ENCODE results near the gene MSRB3. TPM values are rescaled to one million over a fixed set of nuclear protein-coding genes. Genes with fewer than 3 reads are reported as not detected.
A peak's percentile ranks its signal among the peaks of the same experiment; 100 is the strongest.

MSRB3 gene
- total and polyA plus RNA-seq, 2 experiments from 2014 or later = 0.95 to 1.7 TPM

GRCh38 chr12:65511134-65511834, 232.8 kb downstream of the MSRB3 start:
- H3K4me2 ChIP-seq = peak overlapping the region; percentile 56
- H3K4me3 ChIP-seq = peak overlapping the region; percentile 8; the same call in 1 of the 2 replicates
- H4K20me1 ChIP-seq (replicated peaks; ENCODE audit: insufficient read depth) = no peaks in the 10 kb centered on the region
- peaks cover 8% of the 10 kb centered on the region; the same call in 1 of the 2 replicates for H3K4me1 ChIP-seq (ENCODE audit: insufficient read depth)
- H3F3A ChIP-seq (replicated peaks; ENCODE audit: low read depth) = no peaks in the 10 kb centered on the region; the same call in 1 of the 2 replicates
- no peaks in the 10 kb centered on the region for H3K27me3 ChIP-seq (ENCODE audit: insufficient read depth)
- H3K79me2 ChIP-seq (replicated peaks; ENCODE audit: insufficient read depth) = no peaks in the 10 kb centered on the region
- H3K4me1 Mint-ChIP-seq = peaks cover 19% of the 10 kb centered on the region
- no peak overlapping the region for H3K27ac Mint-ChIP-seq
- H3K27me3 Mint-ChIP-seq (ENCODE audit: insufficient read depth, low read depth, poor library complexity) = peaks cover 8% of the 10 kb centered on the region
- ATAC-seq (no peak), DNase-seq (ENCODE audit: low spot score) (no peak)
- TF ChIP-seq POLR2AphosphoS5 (IDR thresholded peaks at IDR 0.05; ENCODE audit: low read depth) = no peak
- TF ChIP-seq, protein P1, sequence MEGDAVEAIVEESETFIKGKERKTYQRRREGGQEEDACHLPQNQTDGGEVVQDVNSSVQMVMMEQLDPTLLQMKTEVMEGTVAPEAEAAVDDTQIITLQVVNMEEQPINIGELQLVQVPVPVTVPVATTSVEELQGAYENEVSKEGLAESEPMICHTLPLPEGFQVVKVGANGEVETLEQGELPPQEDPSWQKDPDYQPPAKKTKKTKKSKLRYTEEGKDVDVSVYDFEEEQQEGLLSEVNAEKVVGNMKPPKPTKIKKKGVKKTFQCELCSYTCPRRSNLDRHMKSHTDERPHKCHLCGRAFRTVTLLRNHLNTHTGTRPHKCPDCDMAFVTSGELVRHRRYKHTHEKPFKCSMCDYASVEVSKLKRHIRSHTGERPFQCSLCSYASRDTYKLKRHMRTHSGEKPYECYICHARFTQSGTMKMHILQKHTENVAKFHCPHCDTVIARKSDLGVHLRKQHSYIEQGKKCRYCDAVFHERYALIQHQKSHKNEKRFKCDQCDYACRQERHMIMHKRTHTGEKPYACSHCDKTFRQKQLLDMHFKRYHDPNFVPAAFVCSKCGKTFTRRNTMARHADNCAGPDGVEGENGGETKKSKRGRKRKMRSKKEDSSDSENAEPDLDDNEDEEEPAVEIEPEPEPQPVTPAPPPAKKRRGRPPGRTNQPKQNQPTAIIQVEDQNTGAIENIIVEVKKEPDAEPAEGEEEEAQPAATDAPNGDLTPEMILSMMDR (conservative IDR thresholded peaks at IDR 0.05; ENCODE audit: low read depth in 2 of 2) = no peak
- no peak for TF ChIP-seq STAT1 (IDR thresholded peaks at IDR 0.05; ENCODE audit: unreplicated experiment)
- H3K9me3 Mint-ChIP-seq = no peaks in the 10 kb centered on the region
- peak overlapping the region; percentile 56 for H3K4me3 Mint-ChIP-seq
- no peaks in the 10 kb centered on the region for H3K36me3 Mint-ChIP-seq (ENCODE audit: low read depth)
- no peaks in the 10 kb centered on the region for H3K36me3 ChIP-seq (ENCODE audit: insufficient read depth)
- H2AFZ ChIP-seq = peak overlapping the region; percentile 72
- H3K27ac ChIP-seq (ENCODE audit: low read depth) = no peak overlapping the region
- H3K9me2 ChIP-seq (ENCODE audit: insufficient read depth) = 0 out of 2 replicates have a peak, but pooled peaks cover 7% of the 10 kb centered on the region

DNA sequence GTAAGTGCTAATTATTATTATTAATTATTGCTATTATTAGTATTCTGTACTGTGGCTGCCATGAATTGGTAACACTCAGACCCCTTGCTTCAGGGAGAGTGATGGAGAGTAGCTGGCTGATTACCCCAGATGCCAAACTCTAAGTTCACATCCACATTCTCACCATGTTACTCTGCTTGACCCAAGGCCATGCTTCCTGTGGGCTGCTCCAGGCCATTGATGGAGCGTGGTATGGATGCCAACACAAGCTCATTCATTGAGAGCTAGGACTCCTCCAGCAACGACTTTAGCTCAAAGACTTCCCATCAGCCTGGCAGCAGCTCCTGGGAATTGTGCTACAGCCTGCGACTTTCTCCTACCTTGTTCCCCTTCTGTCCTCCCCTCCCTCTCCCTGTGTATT, 233.4 kb downstream of the MSRB3 start:
- H3K4me1 Mint-ChIP-seq = peaks cover 19% of the 10 kb centered on the region
- Histone ChIP-seq H3K9me2 (ENCODE audit: insufficient read depth) (0 out of 2 replicates have a peak, but pooled peaks cover 7% of the 10 kb centered on the region), H2AFZ (no peak overlapping the region; the same call in 1 of the 2 replicates), H3F3A (replicated peaks; ENCODE audit: low read depth) (no peaks in the 10 kb centered on the region; the same call in 1 of the 2 replicates), H3K4me3 (no peak overlapping the region), H4K20me1 (replicated peaks; ENCODE audit: insufficient read depth) (no peaks in the 10 kb centered on the region), H3K79me2 (replicated peaks; ENCODE audit: insufficient read depth) (no peaks in the 10 kb centered on the region), H3K36me3 (ENCODE audit: insufficient read depth) (no peaks in the 10 kb centered on the region), H3K4me2 (no peak overlapping the region), H3K27me3 (ENCODE audit: insufficient read depth) (no peaks in the 10 kb centered on the region), H3K27ac (ENCODE audit: low read depth) (no peak overlapping the region), H3K4me1 (ENCODE audit: insufficient read depth) (peaks cover 8% of the 10 kb centered on the region; the same call in 1 of the 2 replicates)
- no peak overlapping the region; the same call in 2 of the 3 replicates for H3K4me3 Mint-ChIP-seq
- H3K27me3 Mint-ChIP-seq (ENCODE audit: insufficient read depth, low read depth, poor library complexity) = peaks cover 8% of the 10 kb centered on the region
- H3K27ac Mint-ChIP-seq = no peak overlapping the region
- no peak for DNase-seq (ENCODE audit: low spot score)
- H3K36me3 Mint-ChIP-seq (ENCODE audit: low read depth) = no peaks in the 10 kb centered on the region
- no peak for ATAC-seq
- no peaks in the 10 kb centered on the region for H3K9me3 Mint-ChIP-seq
- TF ChIP-seq ZNF114 (CRISPR knock-in tag; IDR thresholded peaks at IDR 0.05) (no peak), EZH2 (IDR thresholded peaks at IDR 0.05; ENCODE audit: low read depth, unreplicated experiment) (no peak), REST (IDR thresholded peaks at IDR 0.05; ENCODE audit: unreplicated experiment) (no peak), ZNF462 (CRISPR knock-in tag; IDR thresholded peaks at IDR 0.05) (no peak), JUNB (IDR thresholded peaks at IDR 0.05; ENCODE audit: unreplicated experiment) (no peak)
